IMR-90 (cell line): Measurements from ENCODE around the gene NLRC5. TPM values are rescaled to one million over a fixed set of nuclear protein-coding genes. Genes with fewer than 3 reads are reported as not detected.

Experiments used
- ATAC-seq: fragments of 200-7000 bp; cut with Tn5 transposase; 2 replicates; pipeline ENCODE4 v1.9.1; 2020; ENCODE audit warnings: low read depth, mild to moderate bottlenecking, moderate library complexity
- BruUV-seq: library from RNA; stranded (reverse); fragments of 400-500 nt; replicated peaks from 2 replicates; lab custom pipeline; 2021; lab: Mats Ljungman, UMichigan
- CTCF ChIA-PET: fragments of 300-600 bp; formaldehyde crosslinking; extraction: SDS; loops from one replicate; lab custom pipeline; 2021; ENCODE audit warnings: antibody characterized with exemption; lab: Yijun Ruan, JAX
- POLR2A ChIA-PET: fragments of 300-600 bp; sonication (Branson Sonifier 250); formaldehyde crosslinking; loops from one replicate; lab custom pipeline; 2022; ENCODE audit warnings: antibody characterized with exemption; ENCODE audit not compliant: unreplicated experiment; lab: Charles Lee
- DNase-seq: peaks from one replicate; pipeline ENCODE4 v3.0.0; 2013
- H2AFZ ChIP-seq: replicated peaks from 2 replicates; pipeline ENCODE3; 2013; ENCODE audit warnings: low read length, mild to moderate bottlenecking; ENCODE audit not compliant: poor library complexity
- H2AK5ac ChIP-seq: 2 replicates; pipeline ENCODE4 v1.6.1; 2013; ENCODE audit warnings: low read depth, low read length, inconsistent platforms
- H2AK9ac ChIP-seq: replicated peaks from 2 replicates; pipeline ENCODE3; 2013; ENCODE audit warnings: mild to moderate bottlenecking, low read depth, low read length, moderate library complexity; ENCODE audit not compliant: poor library complexity
- H2BK120ac ChIP-seq: 2 replicates; pipeline ENCODE4 v1.6.1; 2013; ENCODE audit warnings: low read depth, low read length, inconsistent platforms
- H2BK15ac ChIP-seq: 3 replicates; pipeline ENCODE4 v1.6.1; 2013; ENCODE audit warnings: low read depth, low read length, inconsistent platforms
- H2BK20ac ChIP-seq: 2 replicates; pipeline ENCODE4 v1.6.1; 2013; ENCODE audit warnings: low read depth, mild to moderate bottlenecking, inconsistent platforms, low read length, moderate library complexity
- H2BK5ac ChIP-seq: 2 replicates; pipeline ENCODE4 v1.6.1; 2013; ENCODE audit warnings: mild to moderate bottlenecking, low read depth, low read length, inconsistent platforms; ENCODE audit not compliant: poor library complexity, severe bottlenecking
- H3K14ac ChIP-seq: replicated peaks from 2 replicates; pipeline ENCODE4 v1.6.1; 2013; ENCODE audit warnings: low read depth, low read length, inconsistent platforms
- H3K18ac ChIP-seq: 2 replicates; pipeline ENCODE4 v1.6.1; 2013; ENCODE audit warnings: low read depth, low read length, control low read depth
- H3K23ac ChIP-seq: 2 replicates; pipeline ENCODE4 v1.6.1; 2013; ENCODE audit warnings: low read depth, low read length, inconsistent platforms
- H3K27ac ChIP-seq: 2 replicates; pipeline ENCODE4 v1.5.1; 2013; ENCODE audit warnings: mild to moderate bottlenecking, control low read depth, low read length; ENCODE audit not compliant: insufficient read depth
- H3K27me3 ChIP-seq: 2 replicates; pipeline ENCODE4 v1.6.1; 2013; ENCODE audit warnings: low read length; ENCODE audit not compliant: control insufficient read depth, insufficient read depth
- H3K36me3 ChIP-seq: 2 replicates; pipeline ENCODE4 v1.6.1; 2013; ENCODE audit warnings: low read length, mixed read lengths; ENCODE audit not compliant: control insufficient read depth, insufficient read depth
- H3K4ac ChIP-seq: 2 replicates; pipeline ENCODE4 v1.6.1; 2013; ENCODE audit warnings: low read depth, low read length, inconsistent platforms
- H3K4me1 ChIP-seq: 2 replicates; pipeline ENCODE4 v1.6.1; 2013; ENCODE audit warnings: low read length, mixed read lengths; ENCODE audit not compliant: control insufficient read depth, insufficient read depth
- H3K4me2 ChIP-seq: 2 replicates; pipeline ENCODE4 v1.6.1; 2013; ENCODE audit warnings: low read depth, mild to moderate bottlenecking, control low read depth, low read length, moderate library complexity
- H3K4me3 ChIP-seq: 2 replicates; pipeline ENCODE4 v1.5.1; 2013; ENCODE audit warnings: low read depth, mild to moderate bottlenecking, control low read depth, low read length, moderate library complexity; ENCODE audit not compliant: insufficient read depth
- H3K56ac ChIP-seq: 2 replicates; pipeline ENCODE4 v1.6.1; 2013; ENCODE audit warnings: low read length, inconsistent platforms; ENCODE audit not compliant: insufficient read depth; ENCODE audit errors: extremely low read depth
- H3K79me1 ChIP-seq, 2 experiments: 2 replicates each; pipeline ENCODE4 v1.6.1; 2013; ENCODE audit warnings: low read length in 2 of 2, inconsistent platforms in 1 of 2, low read depth in 1 of 2
- H3K9ac ChIP-seq: 2 replicates; pipeline ENCODE4 v1.6.1; 2013; ENCODE audit warnings: low read depth, low read length, control low read depth
- H3K9me1 ChIP-seq: 2 replicates; pipeline ENCODE4 v1.6.1; 2013; ENCODE audit warnings: low read length, inconsistent platforms; ENCODE audit not compliant: insufficient read depth
- H3K9me3 ChIP-seq: 2 replicates; pipeline ENCODE4 v1.6.1; 2013; ENCODE audit warnings: low read length; ENCODE audit not compliant: control insufficient read depth, insufficient read depth
- H4K20me1 ChIP-seq: 2 replicates; pipeline ENCODE4 v1.6.1; 2013; ENCODE audit warnings: low read length, inconsistent platforms; ENCODE audit not compliant: insufficient read depth
- H4K5ac ChIP-seq: 2 replicates; pipeline ENCODE4 v1.6.1; 2013; ENCODE audit warnings: mild to moderate bottlenecking, low read depth, low read length, control low read depth
- H4K8ac ChIP-seq, 2 experiments: 2 replicates each; pipeline ENCODE4 v1.6.1; 2013; ENCODE audit warnings: low read depth in 2 of 2, low read length in 2 of 2, control low read depth in 1 of 2, inconsistent platforms in 1 of 2
- H4K91ac ChIP-seq: 2 replicates; pipeline ENCODE4 v1.6.1; 2013; ENCODE audit warnings: low read depth, low read length, inconsistent platforms; ENCODE audit not compliant: insufficient read depth
- BHLHE40 ChIP-seq: fragments of 150-350 bp; IDR thresholded peaks from 2 replicates; pipeline ENCODE4 v1.6.1; 2016; ENCODE audit warnings: mild to moderate bottlenecking, low read depth, low read length
- CEBPB ChIP-seq: IDR thresholded peaks from 2 replicates; pipeline ENCODE4 v1.6.1; 2012; ENCODE audit warnings: low read depth, low read length, improper control_type of control experiment
- CHD1 ChIP-seq: IDR thresholded peaks from 2 replicates; pipeline ENCODE4 v1.6.1; 2012; ENCODE audit warnings: low read depth, low read length, improper control_type of control experiment
- CTCF ChIP-seq: conservative IDR thresholded peaks from 2 replicates; pipeline ENCODE4 v1.5.1; 2012; ENCODE audit warnings: mild to moderate bottlenecking, low read depth, low read length, improper control_type of control experiment
- FOS ChIP-seq: fragments of 150-350 bp; IDR thresholded peaks from 2 replicates; pipeline ENCODE4 v1.6.1; 2016; ENCODE audit warnings: low read depth, low read length
- MAFK ChIP-seq: IDR thresholded peaks from 2 replicates; pipeline ENCODE4 v1.6.1; 2012; ENCODE audit warnings: low read depth, low read length, improper control_type of control experiment
- MAZ ChIP-seq: IDR thresholded peaks from 2 replicates; pipeline ENCODE4 v1.6.1; 2012; ENCODE audit warnings: low read depth, mild to moderate bottlenecking, low read length, improper control_type of control experiment, moderate library complexity, borderline replicate concordance
- RAD21 ChIP-seq: IDR thresholded peaks from 2 replicates; pipeline ENCODE4 v1.6.1; 2012; ENCODE audit warnings: low read length, improper control_type of control experiment
- RCOR1 ChIP-seq: IDR thresholded peaks from 2 replicates; pipeline ENCODE4 v1.6.1; 2012; ENCODE audit warnings: mild to moderate bottlenecking, low read length, improper control_type of control experiment; ENCODE audit not compliant: insufficient replicate concordance
- RFX5 ChIP-seq: IDR thresholded peaks from 2 replicates; pipeline ENCODE4 v1.8.0; 2012; ENCODE audit warnings: low read depth, mild to moderate bottlenecking, low read length, moderate library complexity
- SMC3 ChIP-seq: fragments of 150-350 bp; IDR thresholded peaks from 2 replicates; pipeline ENCODE4 v1.6.1; 2016; ENCODE audit warnings: low read depth, mild to moderate bottlenecking, antibody characterized with exemption, low read length, moderate library complexity
- WGBS, 2 experiments: methylation state at CpG; one replicate each; pipeline versions ENCODE4 v1.1.5 to v1.1.7; 2013; ENCODE audit warnings: missing lambda C conversion rate in 2 of 2; ENCODE audit not compliant: insufficient read length in 1 of 2; ENCODE audit errors: extremely low coverage in 2 of 2; 5-methylcytosine and 5-hydroxymethylcytosine counted together
- dilution Hi-C: fragments of 300-500 bp; cut with HindIII; formaldehyde crosslinking; loops from one replicate; pipeline ENCODE4 v1.14.3; 2018; ENCODE audit warnings: low sequenced_read_pairs; ENCODE audit not compliant: unreplicated experiment
- in situ Hi-C: fragments of 300-500 bp; cut with MboI; formaldehyde crosslinking; loops from 3 replicates; pipeline ENCODE4 v1.14.3; 2019; ENCODE audit warnings: low sequenced_read_pairs, inconsistent platforms, mixed read lengths
- intact Hi-C: fragments of 100-400 bp; cut with micrococcal nuclease; formaldehyde crosslinking; loops from 2 replicates; pipeline ENCODE4 v1.10.0; 2022
- polyA plus RNA-seq, 3 experiments: library from polyadenylated mRNA; depleted of rRNA; stranded (reverse); fragments of >200 nt; gene quantifications; 2 replicates each; pipeline ENCODE4 v1.2.3, GENCODE V29; 2012; ENCODE audit warnings: low replicate concordance in 1 of 3
- total RNA-seq: library from RNA; depleted of rRNA; stranded (reverse); fragments of >200 nt; gene quantifications from 2 replicates; pipeline ENCODE4 v1.2.3, GENCODE V29; 2012

NLRC5 gene
- total and polyA plus RNA-seq, 2 of the 4 experiments (the other 2 are of a cell fraction), result 9.1 to 14.9 TPM

GRCh38 chr16:57102888-57103851 is 113.8 kb downstream of the NLRC5 start:
- Histone ChIP-seq H3K4me3 (no peak overlapping the region), H3K14ac (no peak overlapping the region), H3K56ac (no peak overlapping the region), H2AK9ac (no peak overlapping the region), H3K27me3 (no peaks in the 10 kb centered on the region), H2AK5ac (no peak overlapping the region), H2AFZ (no peak overlapping the region), H2BK5ac (no peak overlapping the region), H3K18ac (no peak overlapping the region), H3K4me2 (no peak overlapping the region), H4K5ac (no peak overlapping the region), H3K27ac (no peak overlapping the region), H4K20me1 (peaks cover 14% of the 10 kb centered on the region), H3K4ac (no peak overlapping the region), H2BK15ac (no peak overlapping the region), H4K91ac (no peak overlapping the region), H2BK20ac (no peak overlapping the region), H3K79me1 (peaks cover 5 to 39% of the 10 kb centered on the region in 2 experiments; a peak in 2 of 4 replicates), H4K8ac (no peak overlapping the region), H3K9me1 (peaks cover 15% of the 10 kb centered on the region; the same call in 1 of the 2 replicates), H3K9me3 (no peaks in the 10 kb centered on the region), H3K4me1 (no peaks in the 10 kb centered on the region), H2BK120ac (no peak overlapping the region), H3K36me3 (no peaks in the 10 kb centered on the region), H3K23ac (no peak overlapping the region), H3K9ac (no peak overlapping the region)
- no peak for DNase-seq
- dilution Hi-C loops, result no loop called here
- ChIA-PET CTCF (interaction anchor here (0.6 to 1.6 kb wide), 2 partner anchors 10 to 66 kb away, joined by 5 to 6 read pairs; partner anchors contain the start of gene CPNE2), POLR2A (no interaction called here)
- no peak for ATAC-seq
- no TSS peak for BruUV-seq
- TF ChIP-seq SMC3 (no peak), FOS (no peak), MAZ (no peak), CEBPB (no peak), BHLHE40 (no peak), RFX5 (no peak), RAD21 (no peak), MAFK (no peak), CTCF (no peak), RCOR1 (no peak), CHD1 (no peak)
- WGBS, 2 experiments, result 71 to 100% methylated on average over 1 to 5 of the region's 16 CpGs
- intact Hi-C loops, result no loop called here
- in situ Hi-C loops, result no loop called here
